Stimulated activated CD4-positive, alpha-beta T cell treated with anti-CD3 and anti-CD28 coated beads, Interleukin-15, amount 100 ng/mL, for 1 hour (primary cell): Measurements from ENCODE around the gene SOCS3.
A peak's percentile ranks its signal among the peaks of the same experiment; 100 is the strongest.

Source experiments
- DNase-seq, 2 donors: peaks; one replicate each; pipeline ENCODE4 v3.0.0-alpha.2; 2020; ENCODE audit warnings: low read depth in 1 of 2, low spot score in 1 of 2

Gene SOCS3

DNA sequence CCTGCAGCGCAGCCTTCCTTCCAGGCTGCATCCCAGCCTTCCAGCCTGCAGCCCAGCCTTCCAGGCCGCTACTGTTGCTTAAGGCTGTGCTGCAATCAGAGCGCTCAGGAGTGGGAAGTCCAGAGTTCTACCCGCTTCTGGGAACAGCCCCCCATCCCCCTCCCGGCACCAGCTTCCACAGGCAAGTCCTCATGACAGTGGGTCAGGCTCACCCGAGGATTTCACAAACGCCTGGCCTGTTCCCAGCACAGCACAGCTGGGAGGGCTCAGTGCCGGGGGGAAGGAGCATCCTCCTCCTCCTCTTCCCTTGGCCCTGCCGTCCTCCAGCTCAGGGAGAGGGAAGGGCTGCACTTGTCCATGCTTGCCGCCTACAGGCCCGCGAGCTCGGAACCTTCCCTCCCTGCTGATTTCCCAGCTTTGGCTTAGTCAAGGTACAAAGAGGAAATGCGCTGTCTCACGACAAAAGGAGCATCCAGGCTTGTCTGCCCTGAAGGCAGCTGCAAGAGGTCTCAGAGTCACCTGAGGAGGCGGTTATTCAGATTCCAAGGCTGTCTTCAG, 8.3 kb downstream of the SOCS3 start:
- DNase-seq, result no peak

DNA sequence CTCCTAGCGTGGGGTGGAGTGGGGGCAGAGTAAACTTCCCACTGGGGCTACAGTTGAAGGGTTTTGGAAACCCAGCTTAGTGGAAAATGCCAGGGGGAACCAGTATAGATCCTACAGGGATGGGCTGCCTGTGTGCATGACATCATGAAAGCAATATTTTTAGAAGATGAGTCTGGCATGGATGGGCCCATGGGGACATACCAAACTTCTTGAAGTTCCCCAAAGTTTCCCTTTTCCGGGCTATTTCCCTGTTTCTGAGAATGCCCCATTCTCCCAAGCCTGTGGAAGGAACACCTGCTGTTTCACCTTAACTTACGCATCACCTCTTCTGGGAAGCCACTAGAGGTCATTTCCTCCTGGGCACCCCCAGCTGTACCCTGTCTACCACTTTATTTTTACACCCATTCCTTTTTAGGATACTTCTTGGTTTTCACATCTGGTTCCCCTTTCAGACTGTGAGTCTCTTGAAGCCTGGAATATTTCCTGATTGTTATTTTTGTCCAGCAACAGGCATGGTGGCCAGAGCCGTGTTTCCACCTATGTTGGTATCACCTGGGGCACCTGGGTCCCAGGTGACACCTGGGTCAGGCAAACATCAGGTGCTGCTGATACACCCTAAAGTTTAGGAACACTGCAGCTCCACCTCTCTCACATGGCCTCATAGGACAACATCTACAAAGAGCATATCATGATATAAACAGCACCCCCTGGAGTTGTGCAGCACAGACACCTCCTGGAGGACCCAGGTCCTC, 9.8 kb downstream of the SOCS3 start:
- no peak for DNase-seq

GRCh38 chr17:78348055-78348770, 11.7 kb downstream of the SOCS3 start:
- no peak for DNase-seq

DNA sequence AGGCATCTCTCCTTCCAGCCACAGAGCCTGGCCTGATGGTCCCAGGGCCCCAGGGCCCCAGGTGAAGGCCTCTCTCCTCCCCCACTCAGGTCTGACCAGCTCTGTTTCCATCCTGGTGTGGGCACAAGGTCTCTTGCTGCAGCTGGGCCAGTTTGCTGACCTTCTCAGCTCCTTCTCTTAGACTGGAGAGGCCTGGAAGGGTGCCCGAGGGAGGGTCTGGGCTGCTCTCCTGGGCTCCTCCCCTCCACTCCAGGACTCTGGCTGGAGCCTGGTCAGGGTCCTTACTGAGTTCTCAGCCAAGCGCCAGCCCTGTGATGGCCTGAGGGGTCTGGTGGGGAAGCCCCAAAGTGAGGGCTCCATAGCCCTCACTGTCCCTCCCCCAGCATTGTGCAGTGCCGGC, 12.4 kb downstream of the SOCS3 start:
- DNase-seq, result no peak

DNA sequence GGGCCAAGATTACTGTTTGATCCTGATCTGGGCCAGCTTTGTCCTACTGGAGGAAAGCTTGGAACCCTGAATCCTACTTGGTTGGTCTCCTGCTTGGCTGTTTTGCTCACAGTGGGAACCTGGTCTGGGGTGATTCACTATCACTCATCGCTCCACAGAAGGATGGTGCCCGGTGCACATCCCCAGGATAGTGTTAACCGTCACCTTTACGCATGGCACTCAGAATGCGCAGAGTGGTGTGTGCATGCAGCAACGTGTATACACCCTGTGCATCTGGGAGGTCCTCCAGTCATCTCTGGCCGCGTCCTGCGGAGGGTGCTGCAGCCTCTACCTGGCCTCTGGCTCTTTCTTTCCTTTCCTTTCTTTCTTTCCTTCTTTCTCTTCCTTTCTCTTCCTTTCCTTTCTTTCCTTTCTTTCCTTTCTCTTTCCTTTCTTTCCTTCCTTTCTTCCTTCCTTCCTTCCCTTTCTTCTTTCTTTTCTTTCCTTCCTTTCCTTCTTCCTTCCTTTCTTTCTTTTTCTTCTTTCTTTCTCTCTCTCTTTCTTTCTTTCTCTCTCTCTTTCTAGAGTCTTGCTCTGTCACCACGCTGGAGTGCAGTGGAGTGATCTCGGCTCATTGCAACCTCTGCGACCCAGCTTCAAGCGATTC, 13.1 kb downstream of the SOCS3 start:
- DNase-seq, result no peak

DNA sequence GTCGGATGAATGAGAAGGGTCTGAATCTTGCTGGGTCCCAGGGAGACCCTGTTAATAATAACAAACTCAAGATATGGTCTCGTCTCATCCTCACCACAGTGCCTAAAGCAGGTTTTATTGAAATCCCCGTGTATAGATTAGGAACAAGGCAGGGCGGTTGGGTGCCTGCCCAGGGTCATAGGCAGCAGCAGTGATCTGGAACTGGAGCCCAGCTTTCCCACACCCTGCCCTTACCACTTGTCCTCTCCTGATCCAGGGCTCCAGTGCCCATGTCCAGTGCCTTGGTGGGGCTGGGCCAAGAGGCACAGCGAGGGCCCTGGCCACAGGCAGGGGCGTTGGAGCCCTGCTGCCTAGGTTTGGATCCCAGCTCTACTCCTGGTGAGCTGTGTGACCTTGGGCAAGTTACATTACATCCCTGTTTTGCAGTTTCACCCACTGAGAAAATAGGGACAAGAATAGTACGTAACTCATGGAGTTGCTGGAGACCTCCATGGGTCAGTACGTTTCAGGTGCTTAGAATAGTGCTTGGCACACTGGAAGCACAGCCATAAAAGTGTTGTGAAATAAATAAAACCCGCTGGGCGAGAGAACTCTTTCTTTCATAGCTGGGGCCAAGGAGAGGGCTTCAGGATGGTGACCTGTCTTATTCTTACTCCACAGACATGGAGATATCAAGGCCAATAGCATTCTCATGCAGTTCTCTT, 13.9 kb downstream of the SOCS3 start:
- DNase-seq, result no peak

GRCh38 chr17:78345172-78345571, 14.7 kb downstream of the SOCS3 start:
- DNase-seq, result no peak

- DNase-seq, result no peak
These were observed 15.2 kb downstream of the SOCS3 start for GRCh38 chr17:78344666-78345065.

DNA sequence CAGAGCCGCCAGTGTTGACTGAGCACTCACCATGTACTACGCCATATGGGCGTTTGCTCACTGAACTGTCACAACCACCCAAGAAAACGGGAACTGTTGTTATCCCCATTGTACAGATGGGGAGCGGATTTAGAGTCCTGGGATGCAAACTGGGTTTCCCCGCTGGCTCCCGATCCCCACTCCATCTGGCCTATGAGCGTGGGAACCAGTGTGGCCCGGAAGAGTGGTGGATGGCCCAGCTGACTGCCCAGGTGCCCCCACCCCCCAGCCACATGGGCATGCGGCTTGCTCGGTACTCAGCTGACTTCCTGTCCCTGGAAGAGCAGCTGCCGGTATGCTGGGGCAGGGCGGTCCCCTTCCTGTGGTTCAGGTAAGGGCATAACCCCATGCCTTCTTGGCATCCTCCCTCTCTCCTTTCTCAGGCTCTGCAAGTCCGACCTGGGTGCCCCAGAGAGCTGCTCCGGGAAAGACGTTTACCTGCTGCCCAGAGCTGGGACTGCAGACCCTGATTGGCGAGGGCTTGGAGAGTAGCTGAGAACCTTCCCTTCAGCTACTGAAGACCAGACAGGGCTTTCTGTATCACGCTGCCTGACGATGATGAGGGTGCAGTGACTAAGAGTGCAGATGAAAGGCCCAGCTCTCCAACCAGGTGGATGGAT, 16.2 kb downstream of the SOCS3 start:
- DNase-seq, result peak; percentile 43 to 60

GRCh38 chr17:78343187-78343542, 16.7 kb downstream of the SOCS3 start:
- no peak for DNase-seq

DNA sequence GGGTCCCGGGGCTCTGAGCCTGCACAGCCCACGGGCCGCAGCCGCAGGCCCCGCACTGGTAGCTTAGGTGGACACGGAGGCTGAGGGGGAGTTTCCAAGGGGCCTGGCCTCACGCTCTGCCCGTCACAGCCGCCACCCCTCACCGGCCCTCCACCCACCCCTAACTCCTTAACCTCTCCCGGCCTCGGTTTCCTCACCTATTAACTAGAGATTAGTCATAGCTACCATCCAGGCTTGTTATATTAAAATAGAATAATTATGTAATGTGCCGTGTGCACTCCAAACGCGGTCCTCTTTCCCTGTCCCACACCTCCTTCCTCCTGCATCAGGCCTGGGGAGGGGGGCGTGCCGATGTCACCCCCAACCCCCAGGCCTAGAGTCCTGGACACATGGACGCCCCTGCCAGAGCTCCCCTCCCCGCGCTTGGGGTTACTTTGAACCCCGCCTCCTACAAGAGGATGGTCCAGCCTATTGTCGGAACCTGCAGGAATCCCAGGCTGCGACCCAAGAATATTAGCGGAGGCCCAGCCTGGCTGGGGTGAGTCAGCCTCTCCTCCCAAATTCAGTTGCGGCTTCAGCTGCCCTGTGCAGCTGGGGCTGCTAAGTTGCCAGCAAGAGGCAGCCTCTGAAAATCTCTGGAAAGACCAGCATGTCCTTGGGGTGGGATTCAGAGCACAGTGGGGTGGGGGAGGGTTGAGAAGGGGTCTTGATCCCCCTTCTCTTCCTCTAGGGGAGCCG, 17.3 kb downstream of the SOCS3 start:
- no peak for DNase-seq

DNA sequence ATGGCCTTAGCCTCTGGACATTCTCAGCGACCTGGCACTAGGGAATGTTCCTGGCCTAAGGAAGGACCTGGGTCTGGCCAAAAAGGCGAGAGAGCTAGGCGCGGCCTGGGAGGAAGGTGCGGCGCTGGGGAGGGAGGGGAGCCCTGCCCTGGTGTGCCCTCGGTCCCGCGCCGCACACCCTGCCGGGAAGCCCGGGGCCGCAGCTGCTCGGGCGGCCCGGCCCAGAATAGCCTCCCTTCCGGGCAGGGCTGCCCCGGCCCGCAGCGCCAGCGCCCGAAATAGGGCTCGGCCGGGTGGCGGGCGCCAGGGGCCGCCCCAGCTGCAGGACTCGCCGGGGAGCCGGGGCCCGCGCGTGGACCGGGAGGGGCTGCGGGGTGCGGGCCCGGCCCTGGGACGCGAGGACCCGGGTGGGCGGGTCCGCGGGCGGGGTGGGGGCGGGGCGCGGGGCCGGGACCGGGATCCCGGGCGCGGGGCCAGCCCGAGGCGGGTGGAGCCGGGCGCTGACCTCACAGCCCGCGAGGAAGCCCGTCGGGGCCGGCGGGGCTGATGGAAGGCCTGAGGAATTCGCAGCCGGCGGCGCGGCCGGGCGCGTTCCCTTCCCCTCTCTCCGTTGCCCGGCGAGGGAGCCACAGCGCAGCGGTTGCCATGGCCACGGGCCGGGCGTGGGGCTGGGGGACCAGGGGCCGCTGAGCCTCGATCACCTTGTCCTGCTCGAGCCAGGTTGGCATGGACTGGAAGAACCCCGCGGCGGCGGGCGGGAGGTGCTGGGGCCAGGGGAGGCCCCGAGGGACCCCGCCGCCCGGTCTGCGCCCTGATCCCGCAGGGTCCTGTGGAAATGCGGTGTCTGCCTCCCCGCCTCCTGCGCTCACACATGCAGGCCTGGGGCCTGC, 18.1 kb downstream of the SOCS3 start:
- no peak for DNase-seq

GRCh38 chr17:78340183-78340955, 19.5 kb downstream of the SOCS3 start:
- DNase-seq, result no peak

DNA sequence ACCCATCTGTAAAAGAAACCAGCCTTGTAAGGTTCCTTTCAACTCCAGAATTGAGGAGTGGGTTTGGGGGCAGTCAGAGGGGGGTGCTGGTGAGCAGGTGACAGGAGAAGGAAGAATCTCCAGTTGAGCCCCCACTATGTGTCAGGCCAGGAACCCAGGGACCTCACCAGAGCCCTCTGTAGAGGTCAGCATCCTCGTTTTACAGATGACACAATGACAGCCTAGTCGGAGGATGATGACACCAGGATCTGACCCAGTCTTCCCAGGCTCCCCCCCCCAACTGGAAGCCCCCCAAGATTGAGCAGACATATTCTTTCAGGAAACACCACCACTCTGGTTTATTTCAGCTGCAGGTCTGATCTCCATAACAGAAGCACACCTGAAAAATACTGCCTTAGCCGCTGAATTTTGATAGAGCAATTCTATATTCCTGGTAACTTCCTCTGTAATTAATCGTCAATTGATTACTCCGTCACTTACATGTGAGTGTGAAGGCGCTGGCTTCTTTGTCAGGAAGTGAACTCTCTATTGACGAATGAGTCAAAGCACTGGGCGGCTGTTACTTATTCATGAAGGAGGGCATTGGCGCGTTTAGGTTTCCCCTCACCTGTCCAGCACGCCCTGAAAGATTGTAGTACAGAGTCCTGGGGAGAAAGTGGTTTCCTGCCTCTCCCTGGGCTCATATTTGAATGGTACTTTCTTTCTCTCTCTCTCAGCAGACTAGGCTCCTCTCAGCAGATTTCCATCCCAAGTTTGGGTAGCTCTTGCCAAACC, 21.2 kb downstream of the SOCS3 start:
- no peak for DNase-seq

DNA sequence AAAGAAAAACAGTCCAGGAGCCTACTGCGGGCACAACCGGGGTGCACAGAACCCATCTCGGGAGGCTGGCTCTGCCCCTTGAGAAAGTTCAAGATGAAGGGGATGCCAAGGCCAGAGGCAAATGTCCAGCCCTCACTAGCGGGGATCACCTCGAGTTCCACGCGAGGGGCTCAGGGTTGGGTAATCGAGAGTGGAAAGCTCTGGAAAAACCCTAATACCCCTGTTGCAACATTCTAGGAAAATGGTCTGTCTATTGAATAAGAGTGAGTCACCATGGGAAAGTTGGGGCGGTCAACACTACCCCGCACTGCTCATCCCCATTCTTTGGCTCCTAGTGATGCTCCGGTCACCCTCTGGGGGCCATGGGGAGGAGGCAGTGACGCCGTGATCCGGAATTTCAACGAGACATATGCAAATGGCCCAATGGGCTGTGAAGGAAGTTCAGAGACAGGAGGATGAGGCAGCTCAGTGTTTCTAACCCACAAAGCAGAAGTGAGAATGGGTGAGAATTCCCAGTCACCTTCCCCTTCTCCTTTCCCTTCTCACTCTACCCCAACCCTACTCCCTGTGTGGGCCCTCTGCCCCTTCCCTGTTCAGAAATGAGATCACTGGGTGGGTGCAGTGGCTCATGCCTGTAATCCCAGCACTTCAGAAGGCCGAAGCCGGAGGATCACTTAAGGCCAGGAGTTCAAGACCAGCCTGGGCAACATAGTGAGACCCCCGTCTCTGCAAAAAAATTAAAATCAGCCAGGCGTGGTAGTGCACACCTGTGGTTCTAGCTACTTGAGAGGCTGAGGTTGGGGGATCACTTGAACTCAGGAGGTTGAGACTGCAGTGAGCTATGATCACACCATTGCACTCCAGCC, 22.4 kb downstream of the SOCS3 start:
- DNase-seq, result no peak

DNA sequence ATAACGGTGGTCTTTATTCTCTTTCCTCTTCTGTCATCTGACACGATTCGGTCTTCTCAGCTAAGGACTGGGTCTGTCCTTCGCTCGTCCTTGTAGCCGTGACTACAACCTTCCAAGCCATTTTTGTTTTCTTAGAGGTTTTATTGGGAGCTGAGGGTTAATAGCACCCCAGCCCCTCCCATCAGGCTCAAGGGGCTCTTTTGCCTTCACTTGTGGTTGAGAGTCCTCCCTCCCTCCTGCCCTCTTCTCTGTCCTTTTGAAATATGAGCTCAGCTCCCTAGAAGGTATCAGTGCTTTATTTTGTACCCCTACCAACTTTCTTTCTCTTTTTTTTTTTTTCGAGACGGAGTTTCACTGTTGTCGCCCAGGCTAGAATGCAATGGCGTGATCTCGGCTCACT, 24.7 kb downstream of the SOCS3 start:
- DNase-seq, result no peak

- no peak for DNase-seq
These were observed 26.9 kb downstream of the SOCS3 start for GRCh38 chr17:78332991-78333390.
